RWPE1 (cell line): ENCODE measurements around the gene PPFIBP1.
"Not testable (repeated sequence)": the region's sequence is repeated elsewhere in the genome, so short reads cannot be mapped to it uniquely, and the experiment has no call there.

Experiments
- CTCF ChIA-PET: fragments of 350-600 bp; sonication (Branson Sonifier 250); formaldehyde crosslinking; extraction: SDS; loops from one replicate; lab custom pipeline; 2021; lab: Yijun Ruan, JAX
- POLR2A ChIA-PET: fragments of 400-600 bp; formaldehyde crosslinking; extraction: SDS; loops from one replicate; lab custom pipeline; 2020; ENCODE audit warnings: antibody characterized with exemption; ENCODE audit not compliant: low non-redundant PET; lab: Yijun Ruan, JAX
- DNase-seq: peaks from one replicate; pipeline ENCODE4 v3.0.0; 2012; ENCODE audit warnings: low spot score
- H3K27ac ChIP-seq: fragments of 450-650 bp; 2 replicates; pipeline ENCODE4 v1.5.1; 2017
- CTCF ChIP-seq: fragments of 450-650 bp; conservative IDR thresholded peaks from 2 replicates; pipeline ENCODE4 v1.5.1; 2017; ENCODE audit warnings: low read depth, mild to moderate bottlenecking

The PPFIBP1 gene

GRCh38 chr12:27588776-27589175, 64.8 kb downstream of the PPFIBP1 start:
- CTCF ChIA-PET, result interaction anchor here (1.0 kb wide), 1 partner anchor 154 kb away, joined by 3 read pairs; no protein-coding TSS in a partner anchor
- H3K27ac ChIP-seq, result peak overlapping the region; percentile 72
- POLR2A ChIA-PET, result no interaction called here
- no peak for TF ChIP-seq CTCF
- DNase-seq, result no peak

- no peak for TF ChIP-seq CTCF
- ChIA-PET POLR2A (no interaction called here), CTCF (interaction anchor here (0.5 to 1.0 kb wide), 2 partner anchors 27 to 155 kb away, joined by 3 read pairs; no protein-coding TSS in a partner anchor)
- DNase-seq, result peak; percentile 34
- H3K27ac ChIP-seq, result peak overlapping the region; percentile 72
Measured at GRCh38 chr12:27589419-27589818, 65.4 kb downstream of the PPFIBP1 start.

- POLR2A ChIA-PET, CTCF ChIA-PET: not testable (repeated sequence)
- DNase-seq, result peak; percentile 55
- peak overlapping the region; percentile 86; the same call in 1 of the 2 replicates for H3K27ac ChIP-seq
Measured at GRCh38 chr12:27591698-27592097, 67.7 kb downstream of the PPFIBP1 start.

GRCh38 chr12:27592548-27592947, 68.5 kb downstream of the PPFIBP1 start:
- no peak for TF ChIP-seq CTCF
- H3K27ac ChIP-seq, result peak overlapping the region; percentile 86
- CTCF ChIA-PET, result no interaction called here
- POLR2A ChIA-PET, result no interaction called here
- DNase-seq, result peak; percentile 73

- peak; percentile 58 for DNase-seq
- POLR2A ChIA-PET, result interaction anchor here (0.7 kb wide), 1 partner anchor 69 kb away, joined by 3 read pairs; the partner anchor contains the start of gene PPFIBP1
- no peak for TF ChIP-seq CTCF
- H3K27ac ChIP-seq, result peak overlapping the region; percentile 86
- CTCF ChIA-PET, result no interaction called here
Measured at GRCh38 chr12:27593266-27593665, 69.3 kb downstream of the PPFIBP1 start.

GRCh38 chr12:27595231-27595642, 71.2 kb downstream of the PPFIBP1 start:
- DNase-seq, result no peak

GRCh38 chr12:27598866-27599265, 74.9 kb downstream of the PPFIBP1 start:
- POLR2A ChIA-PET, result interaction anchor here (0.6 kb wide), 1 partner anchor 14 kb away, joined by 3 read pairs; no protein-coding TSS in a partner anchor
- H3K27ac ChIP-seq, DNase-seq, CTCF ChIA-PET: not testable (repeated sequence)

More at GRCh38 chr12:27595231-27595642, 71.2 kb downstream of the PPFIBP1 start:
- POLR2A ChIA-PET, result no interaction called here
- H3K27ac ChIP-seq, result peak overlapping the region; percentile 56
- CTCF ChIA-PET, result interaction anchor here (0.5 kb wide), 1 partner anchor 46 kb away, joined by 3 read pairs; no protein-coding TSS in a partner anchor
- TF ChIP-seq CTCF, result no peak

GRCh38 chr12:27601056-27601828, 77.2 kb downstream of the PPFIBP1 start:
- POLR2A ChIA-PET, DNase-seq: not testable (repeated sequence)

More at GRCh38 chr12:27601056-27601828, 77.2 kb downstream of the PPFIBP1 start:
- H3K27ac ChIP-seq, CTCF ChIA-PET: not testable (repeated sequence)
